ENCODE measurements around the gene POLE4. TPM values are rescaled to one million over a fixed set of nuclear protein-coding genes. Genes with fewer than 3 reads are reported as not detected.

Gene POLE4
- total RNA-seq, 1 experiment from 2014 or later: 117 TPM

DNA sequence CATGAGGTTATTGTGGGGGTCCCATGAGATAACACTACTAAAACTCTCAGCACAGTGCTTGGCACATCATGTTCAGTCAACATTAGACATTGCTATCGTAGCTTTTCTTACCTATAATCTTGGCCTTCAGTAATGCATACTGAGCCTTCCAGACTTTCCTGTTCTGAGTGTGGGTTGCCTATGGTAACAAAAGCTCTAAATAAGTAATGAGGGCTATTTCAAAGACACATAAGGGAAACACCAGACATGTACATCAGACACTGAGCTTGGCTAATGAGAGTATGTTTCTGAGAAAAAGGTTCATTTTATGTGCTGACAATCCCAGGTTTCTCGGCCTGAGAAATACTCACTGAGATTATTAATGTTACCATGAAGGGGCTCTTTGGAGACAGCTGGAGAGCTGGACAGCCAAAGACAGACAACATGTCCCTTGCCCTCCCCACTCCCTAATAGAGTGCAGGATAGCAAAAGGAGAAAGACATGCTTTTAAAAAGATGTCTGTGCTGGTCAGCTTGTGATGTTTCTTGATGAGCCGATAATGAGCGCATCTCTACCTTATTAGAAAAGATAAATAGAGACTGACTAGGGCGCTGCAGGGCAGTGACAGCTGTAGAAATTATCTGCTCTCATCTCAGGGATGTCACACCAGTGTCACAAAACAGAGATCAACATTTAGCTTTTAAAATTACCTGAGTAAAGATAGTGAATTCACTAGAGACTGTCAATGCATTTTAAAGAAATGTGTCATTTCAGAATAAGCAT is 25.4 kb downstream of the POLE4 start:
- no peak for DNase-seq (ENCODE audit: unreplicated experiment)
- BruUV-seq (replicated peaks): no TSS peak
- no peaks in the 10 kb centered on the region for H3K36me3 Mint-ChIP-seq (ENCODE audit: insufficient read depth, unreplicated experiment)
- no peak overlapping the region for H3K4me3 Mint-ChIP-seq (ENCODE audit: unreplicated experiment)
- no peak overlapping the region for H3K27ac Mint-ChIP-seq (ENCODE audit: low read depth, unreplicated experiment)
- ChIA-PET POLR2A (interaction anchor here (1.1 kb wide), 1 partner anchor 36 kb away, joined by 4 read pairs; no protein-coding TSS in a partner anchor), CTCF (interaction anchor here (0.5 to 3.8 kb wide), 13 partner anchors 8 to 293 kb away, joined by 3 to 14 read pairs (median 5); no protein-coding TSS in a partner anchor)
- intact Hi-C loops (cut with micrococcal nuclease): loop anchor here (10.0 kb wide), 1 partner anchor 109 kb away; no protein-coding TSS in a partner anchor
- TF ChIP-seq, protein P1, sequence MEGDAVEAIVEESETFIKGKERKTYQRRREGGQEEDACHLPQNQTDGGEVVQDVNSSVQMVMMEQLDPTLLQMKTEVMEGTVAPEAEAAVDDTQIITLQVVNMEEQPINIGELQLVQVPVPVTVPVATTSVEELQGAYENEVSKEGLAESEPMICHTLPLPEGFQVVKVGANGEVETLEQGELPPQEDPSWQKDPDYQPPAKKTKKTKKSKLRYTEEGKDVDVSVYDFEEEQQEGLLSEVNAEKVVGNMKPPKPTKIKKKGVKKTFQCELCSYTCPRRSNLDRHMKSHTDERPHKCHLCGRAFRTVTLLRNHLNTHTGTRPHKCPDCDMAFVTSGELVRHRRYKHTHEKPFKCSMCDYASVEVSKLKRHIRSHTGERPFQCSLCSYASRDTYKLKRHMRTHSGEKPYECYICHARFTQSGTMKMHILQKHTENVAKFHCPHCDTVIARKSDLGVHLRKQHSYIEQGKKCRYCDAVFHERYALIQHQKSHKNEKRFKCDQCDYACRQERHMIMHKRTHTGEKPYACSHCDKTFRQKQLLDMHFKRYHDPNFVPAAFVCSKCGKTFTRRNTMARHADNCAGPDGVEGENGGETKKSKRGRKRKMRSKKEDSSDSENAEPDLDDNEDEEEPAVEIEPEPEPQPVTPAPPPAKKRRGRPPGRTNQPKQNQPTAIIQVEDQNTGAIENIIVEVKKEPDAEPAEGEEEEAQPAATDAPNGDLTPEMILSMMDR (IDR thresholded peaks at IDR 0.05; ENCODE audit: unreplicated experiment): no peak
- H3K4me1 Mint-ChIP-seq (ENCODE audit: insufficient read depth, unreplicated experiment): no peaks in the 10 kb centered on the region
- H3K27me3 Mint-ChIP-seq (ENCODE audit: insufficient read depth, unreplicated experiment): no peaks in the 10 kb centered on the region
- H3K9me3 Mint-ChIP-seq (ENCODE audit: unreplicated experiment): no peaks in the 10 kb centered on the region

DNA sequence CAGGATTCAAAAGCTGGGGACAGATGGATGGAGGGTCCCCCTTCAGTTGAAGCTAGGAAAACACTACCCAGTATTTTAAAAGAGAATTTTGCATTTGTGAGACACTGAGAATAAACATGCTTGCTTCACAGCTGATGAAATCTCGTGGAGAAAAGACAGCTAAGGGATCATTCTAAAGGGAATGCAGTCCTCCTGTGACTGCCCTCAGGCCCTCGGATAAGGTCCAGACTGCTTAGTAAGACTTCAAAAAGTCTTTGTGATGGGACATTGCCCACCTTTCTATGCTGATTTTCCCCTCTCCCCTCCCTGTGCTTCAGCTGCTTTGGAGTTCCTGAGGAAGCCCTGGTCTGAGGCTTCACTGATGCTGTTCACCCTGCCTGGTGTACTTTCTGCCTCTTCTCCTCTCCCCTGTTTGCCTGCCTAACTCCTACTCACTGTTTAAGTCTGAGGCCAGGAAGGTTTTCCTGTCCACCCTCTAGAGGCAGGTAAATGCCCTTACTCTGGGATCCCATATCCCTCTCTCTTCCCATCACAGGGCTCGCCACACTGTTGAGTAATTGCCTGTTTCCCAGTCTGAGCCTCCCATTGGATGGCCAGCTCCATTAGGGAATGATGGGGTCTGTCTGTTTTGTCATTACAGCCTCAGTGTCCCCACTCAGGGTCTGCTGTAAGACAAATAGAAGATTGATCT is 26.6 kb downstream of the POLE4 start:
- Mint-ChIP-seq H3K27me3 (ENCODE audit: insufficient read depth, unreplicated experiment) (no peaks in the 10 kb centered on the region), H3K9me3 (ENCODE audit: unreplicated experiment) (no peaks in the 10 kb centered on the region), H3K4me3 (ENCODE audit: unreplicated experiment) (no peak overlapping the region), H3K27ac (ENCODE audit: low read depth, unreplicated experiment) (no peak overlapping the region), H3K4me1 (ENCODE audit: insufficient read depth, unreplicated experiment) (no peaks in the 10 kb centered on the region), H3K36me3 (ENCODE audit: insufficient read depth, unreplicated experiment) (no peaks in the 10 kb centered on the region)
- TF ChIP-seq, protein P1 (IDR thresholded peaks at IDR 0.05; ENCODE audit: unreplicated experiment): no peak
- no peak for DNase-seq (ENCODE audit: unreplicated experiment)
- ChIA-PET POLR2A (interaction anchor here (1.1 kb wide), 2 partner anchors 34 to 53 kb away, joined by 3 to 4 read pairs; no protein-coding TSS in a partner anchor), CTCF (interaction anchor here (0.6 to 3.8 kb wide), 7 partner anchors 15 to 294 kb away, joined by 3 to 14 read pairs (median 4); no protein-coding TSS in a partner anchor)
- no TSS peak for BruUV-seq (replicated peaks)
- intact Hi-C loops (cut with micrococcal nuclease): loop anchor here (10.0 kb wide), 1 partner anchor 110 kb away; no protein-coding TSS in a partner anchor

DNA sequence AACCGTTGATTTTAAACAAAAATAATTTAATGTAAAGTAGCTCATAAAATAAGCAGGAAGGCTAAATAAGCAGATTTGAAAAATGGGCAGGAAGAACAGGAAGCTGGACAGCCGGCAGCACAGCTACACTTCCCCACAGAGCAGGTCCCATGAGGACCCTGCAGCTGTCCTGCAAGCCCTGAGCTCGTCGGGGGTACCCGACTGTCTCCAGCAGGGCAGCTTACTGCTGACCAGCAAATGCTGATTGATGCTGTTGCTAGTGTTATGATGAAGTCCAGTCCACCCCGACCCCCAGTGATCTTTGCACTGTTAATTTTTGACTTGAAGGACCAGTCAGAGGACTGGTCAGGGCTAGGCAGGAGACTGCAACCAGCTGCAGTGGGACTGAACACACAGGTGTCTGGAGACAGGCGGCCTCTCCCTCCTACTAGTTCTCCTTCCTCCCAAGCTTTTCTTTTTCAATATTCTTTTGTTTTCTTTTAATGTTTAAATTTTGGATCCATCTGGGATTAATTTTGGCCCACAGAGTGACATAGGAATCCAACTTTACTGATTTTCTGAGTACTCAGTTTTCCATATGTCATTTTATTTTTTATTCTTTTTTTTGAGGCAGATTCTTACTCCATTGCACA is 27.7 kb downstream of the POLE4 start:
- Mint-ChIP-seq H3K4me3 (ENCODE audit: unreplicated experiment) (no peak overlapping the region), H3K27ac (ENCODE audit: low read depth, unreplicated experiment) (no peak overlapping the region), H3K27me3 (ENCODE audit: insufficient read depth, unreplicated experiment) (no peaks in the 10 kb centered on the region), H3K9me3 (ENCODE audit: unreplicated experiment) (no peaks in the 10 kb centered on the region), H3K4me1 (ENCODE audit: insufficient read depth, unreplicated experiment) (no peaks in the 10 kb centered on the region), H3K36me3 (ENCODE audit: insufficient read depth, unreplicated experiment) (no peaks in the 10 kb centered on the region)
- TF ChIP-seq, protein P1 (IDR thresholded peaks at IDR 0.05; ENCODE audit: unreplicated experiment): no peak
- no peak for DNase-seq (ENCODE audit: unreplicated experiment)
- ChIA-PET POLR2A (no interaction called here), CTCF (interaction anchor here (0.6 to 3.8 kb wide), 2 partner anchors 109 to 573 kb away, joined by 3 to 14 read pairs; no protein-coding TSS in a partner anchor)
- no TSS peak for BruUV-seq (replicated peaks)
- intact Hi-C loops (cut with micrococcal nuclease): loop anchor here (10.0 kb wide), 1 partner anchor 111 kb away; no protein-coding TSS in a partner anchor

DNA sequence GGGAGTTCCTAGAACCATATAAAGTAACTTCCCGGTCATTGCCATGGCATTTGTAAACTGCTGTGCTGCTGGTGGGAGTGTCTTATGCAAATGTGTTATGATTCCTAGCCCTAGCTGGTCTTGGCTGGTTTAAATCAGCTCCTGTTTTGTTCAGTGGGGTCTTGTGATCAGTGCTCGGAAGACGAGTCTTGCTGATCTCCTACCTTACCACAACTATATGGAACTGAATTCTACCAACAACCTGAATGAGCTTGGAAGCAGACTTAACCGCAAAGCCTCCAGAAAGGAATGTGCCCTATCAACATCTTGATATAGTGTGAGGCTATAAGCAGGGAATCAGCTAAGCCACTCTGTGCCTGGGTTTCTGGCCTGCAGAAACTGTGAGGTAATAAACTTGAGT is 33.5 kb downstream of the POLE4 start:
- H3K27me3 Mint-ChIP-seq (ENCODE audit: insufficient read depth, unreplicated experiment): no peaks in the 10 kb centered on the region
- no peaks in the 10 kb centered on the region for H3K36me3 Mint-ChIP-seq (ENCODE audit: insufficient read depth, unreplicated experiment)
- CTCF ChIA-PET: interaction anchor here (1.1 to 1.7 kb wide), 2 partner anchors 8 to 155 kb away, joined by 4 to 6 read pairs; no protein-coding TSS in a partner anchor
- no TSS peak for BruUV-seq (replicated peaks)
- H3K4me3 Mint-ChIP-seq (ENCODE audit: unreplicated experiment): no peak overlapping the region
- POLR2A ChIA-PET: no interaction called here
- intact Hi-C loops (cut with micrococcal nuclease): no loop called here
- TF ChIP-seq, protein P1 (IDR thresholded peaks at IDR 0.05; ENCODE audit: unreplicated experiment): no peak
- H3K27ac Mint-ChIP-seq (ENCODE audit: low read depth, unreplicated experiment): no peak overlapping the region
- H3K4me1 Mint-ChIP-seq (ENCODE audit: insufficient read depth, unreplicated experiment): no peaks in the 10 kb centered on the region
- no peaks in the 10 kb centered on the region for H3K9me3 Mint-ChIP-seq (ENCODE audit: unreplicated experiment)
- DNase-seq (ENCODE audit: unreplicated experiment): no peak
